HG02943 (cell line): ENCODE results near the gene CEP72.
"Not testable (repeated sequence)": the region's sequence is repeated elsewhere in the genome, so short reads cannot be mapped to it uniquely, and the experiment has no call there.

ENCODE experiments used
- ATAC-seq: cut with Tn5 transposase; IDR thresholded peaks from one replicate; pipeline ENCODE4 v1.9.1; 2021; ENCODE audit warnings: mild to moderate bottlenecking, low read depth, moderate library complexity; ENCODE audit not compliant: unreplicated experiment

The CEP72 gene

GRCh38 chr5:679166-679895 is 67.2 kb downstream of the CEP72 start:
- ATAC-seq, result not testable (repeated sequence)

- not testable (repeated sequence) for ATAC-seq
These were observed 68.1 kb downstream of the CEP72 start for GRCh38 chr5:680118-680795.

- not testable (repeated sequence) for ATAC-seq
These were observed 68.7 kb downstream of the CEP72 start for GRCh38 chr5:680836-681235.

- ATAC-seq, result not testable (repeated sequence)
These were observed 69.4 kb downstream of the CEP72 start for GRCh38 chr5:681317-682191.

GRCh38 chr5:682216-682615 is 70.1 kb downstream of the CEP72 start:
- not testable (repeated sequence) for ATAC-seq

GRCh38 chr5:682651-683358 is 70.7 kb downstream of the CEP72 start:
- ATAC-seq, result not testable (repeated sequence)

GRCh38 chr5:683551-684481 is 71.7 kb downstream of the CEP72 start:
- ATAC-seq, result no peak

- no peak for ATAC-seq
These were observed 72.6 kb downstream of the CEP72 start for GRCh38 chr5:684751-685216.

- ATAC-seq, result no peak
These were observed 73.4 kb downstream of the CEP72 start for GRCh38 chr5:685262-686171.

- ATAC-seq, result not testable (repeated sequence)
These were observed 74.0 kb downstream of the CEP72 start for GRCh38 chr5:686172-686523.

- not testable (repeated sequence) for ATAC-seq
These were observed 74.8 kb downstream of the CEP72 start for GRCh38 chr5:686936-687335.

- not testable (repeated sequence) for ATAC-seq
These were observed 76.3 kb downstream of the CEP72 start for GRCh38 chr5:688348-689010.

GRCh38 chr5:690293-690692 is 78.2 kb downstream of the CEP72 start:
- ATAC-seq, result not testable (repeated sequence)

GRCh38 chr5:691049-691448 is 78.9 kb downstream of the CEP72 start:
- ATAC-seq, result not testable (repeated sequence)

- no peak for ATAC-seq
These were observed 79.8 kb downstream of the CEP72 start for GRCh38 chr5:691817-692528.

- ATAC-seq, result peak; percentile 15
These were observed 80.4 kb downstream of the CEP72 start for GRCh38 chr5:692529-693041.
